Gastrocnemius medialis (tissue), 4 donors: ENCODE measurements around the gene DENND2D.

Source experiments
- CTCF ChIP-seq, 5 experiments: fragments of 450-650 bp in 3 of 5; fragments of 200-600 bp in 2 of 5; sonication (generic) in 2 of 5; IDR thresholded peaks in 4 of 5; conservative IDR thresholded peaks in 1 of 5; 1 replicate in 4 of 5; 2 replicates in 1 of 5; pipeline ENCODE4 v1.5.1; 2016 to 2019; ENCODE audit warnings: antibody characterized with exemption in 5 of 5, mild to moderate bottlenecking in 3 of 5, moderate library complexity in 3 of 5
- POLR2A ChIP-seq, 2 donors: fragments of 450-650 bp; IDR thresholded peaks; one replicate each; pipeline ENCODE4 v1.6.1; 2017; ENCODE audit warnings: antibody characterized with exemption in 2 of 2, mild to moderate bottlenecking in 2 of 2, moderate library complexity in 2 of 2

DNA sequence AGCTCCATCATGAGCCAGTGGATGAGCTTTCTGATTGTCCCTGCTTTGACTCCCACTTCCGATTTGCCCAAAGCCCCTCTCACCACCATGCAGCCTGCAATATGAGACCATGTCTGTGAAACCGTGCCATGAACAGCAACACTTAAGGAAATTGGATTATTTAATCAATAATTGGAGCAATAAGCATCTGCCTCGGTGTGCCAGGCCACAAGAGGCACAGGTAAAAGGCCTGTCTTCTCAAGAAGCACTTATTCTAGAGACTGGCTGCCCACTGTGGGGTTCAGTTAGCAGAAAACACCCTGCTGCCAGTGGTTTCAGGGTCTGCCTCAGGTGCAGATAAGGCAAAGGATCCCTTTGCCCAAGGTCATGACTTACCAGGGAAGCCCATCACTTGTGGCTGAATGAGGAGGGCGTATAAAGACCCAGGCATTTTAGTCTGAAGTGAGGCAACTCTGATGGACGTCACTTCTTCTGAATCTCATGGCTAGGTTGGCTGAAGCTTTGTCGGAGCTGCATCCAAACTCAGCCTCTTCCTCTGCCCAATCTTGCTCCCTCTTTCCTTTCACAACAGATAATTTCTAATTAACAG lies 19.9 kb upstream of the DENND2D start:
- no peak for TF ChIP-seq POLR2A (IDR thresholded peaks at IDR 0.05)
- no peak for TF ChIP-seq CTCF (IDR thresholded peaks at IDR 0.05 in 4 of 5, conservative IDR thresholded peaks at IDR 0.05 in 1 of 5)
